Mesenchymal stem cell (in vitro differentiated cells and primary cell): Measurements from ENCODE around the gene TSPAN32.

ENCODE experiments used
- DNase-seq: peaks from one replicate; pipeline ENCODE4 v3.0.0-alpha.2; 2013
- H2AFZ ChIP-seq: one replicate; pipeline ENCODE4 v1.6.1; 2013; ENCODE audit warnings: low read depth, mild to moderate bottlenecking, control low read depth, inconsistent platforms, low read length, moderate library complexity
- H2AK5ac ChIP-seq: 2 replicates; pipeline ENCODE4 v1.6.1; 2013; ENCODE audit warnings: low read length, moderate library complexity, mild to moderate bottlenecking, inconsistent platforms; ENCODE audit not compliant: severe bottlenecking
- H2BK120ac ChIP-seq: one replicate; pipeline ENCODE4 v1.6.1; 2013; ENCODE audit warnings: low read depth, mild to moderate bottlenecking, inconsistent platforms, low read length, moderate library complexity
- H2BK12ac ChIP-seq, 2 experiments: one replicate each; pipeline ENCODE4 v1.6.1; 2013; ENCODE audit warnings: inconsistent platforms in 2 of 2, low read length in 2 of 2, mild to moderate bottlenecking in 2 of 2, moderate library complexity in 2 of 2, control low read depth in 1 of 2
- H2BK15ac ChIP-seq: one replicate; pipeline ENCODE4 v1.6.1; 2013; ENCODE audit warnings: mild to moderate bottlenecking, low read depth, inconsistent platforms; ENCODE audit not compliant: poor library complexity, severe bottlenecking
- H2BK5ac ChIP-seq: 2 replicates; pipeline ENCODE4 v1.6.1; 2013; ENCODE audit warnings: low read depth, mild to moderate bottlenecking, low read length, control low read depth, inconsistent platforms; ENCODE audit not compliant: poor library complexity, severe bottlenecking
- H3K14ac ChIP-seq, 2 experiments: one replicate each; pipeline ENCODE4 v1.6.1; 2013; ENCODE audit warnings: inconsistent platforms in 2 of 2, low read length in 2 of 2, control low read depth in 1 of 2, mild to moderate bottlenecking in 1 of 2, moderate library complexity in 1 of 2
- H3K18ac ChIP-seq, 2 experiments: one replicate each; pipeline ENCODE4 v1.6.1; 2013; ENCODE audit warnings: inconsistent platforms in 2 of 2, low read length in 2 of 2, control low read depth in 1 of 2, low read depth in 1 of 2, mild to moderate bottlenecking in 1 of 2
- H3K23ac ChIP-seq, 2 experiments: one replicate each; pipeline ENCODE4 v1.6.1; 2013; ENCODE audit warnings: inconsistent platforms in 2 of 2, low read length in 2 of 2, mild to moderate bottlenecking in 2 of 2, moderate library complexity in 2 of 2, control low read depth in 1 of 2
- H3K27ac ChIP-seq: 2 replicates; pipeline ENCODE4 v1.5.1; 2013; ENCODE audit warnings: mild to moderate bottlenecking, moderate library complexity, low read length, control low read depth, inconsistent platforms; ENCODE audit not compliant: poor library complexity, severe bottlenecking
- H3K27me3 ChIP-seq, 2 experiments: 2 replicates each; pipeline versions ENCODE4 v1.6.1 to v1.7.0; 2013; ENCODE audit warnings: low read length in 2 of 2, mild to moderate bottlenecking in 2 of 2, moderate library complexity in 2 of 2, control low read depth in 1 of 2, inconsistent platforms in 1 of 2; ENCODE audit not compliant: control insufficient read depth in 1 of 2, insufficient read depth in 1 of 2
- H3K36me3 ChIP-seq, 2 experiments: 2 replicates each; pipeline versions ENCODE4 v1.6.1 to v1.7.0; 2013; ENCODE audit warnings: low read length in 2 of 2, control low read depth in 1 of 2, inconsistent platforms in 1 of 2, low read depth in 1 of 2, mild to moderate bottlenecking in 1 of 2; ENCODE audit not compliant: insufficient read depth in 2 of 2, control insufficient read depth in 1 of 2
- H3K4ac ChIP-seq, 2 experiments: one replicate each; pipeline ENCODE4 v1.6.1; 2013; ENCODE audit warnings: inconsistent platforms in 2 of 2, low read length in 2 of 2, mild to moderate bottlenecking in 2 of 2, moderate library complexity in 2 of 2, control low read depth in 1 of 2, low read depth in 1 of 2
- H3K4me1 ChIP-seq: 2 replicates; pipeline ENCODE4 v1.6.1; 2013; ENCODE audit warnings: low read depth, low read length, control low read depth; ENCODE audit not compliant: control insufficient read depth, insufficient read depth
- H3K4me2 ChIP-seq: 2 replicates; pipeline ENCODE4 v1.6.1; 2013; ENCODE audit warnings: low read length, mild to moderate bottlenecking, inconsistent platforms; ENCODE audit not compliant: poor library complexity, severe bottlenecking
- H3K4me3 ChIP-seq, 2 experiments: 2 replicates each; pipeline versions ENCODE4 v1.5.1 to v1.7.0; 2013; ENCODE audit warnings: low read length in 2 of 2, mild to moderate bottlenecking in 2 of 2, control low read depth in 1 of 2, low read depth in 1 of 2; ENCODE audit not compliant: insufficient read depth in 1 of 2
- H3K79me1 ChIP-seq: replicated peaks from 2 replicates; pipeline ENCODE4 v1.6.1; 2013; ENCODE audit warnings: mild to moderate bottlenecking, control low read depth, low read length, inconsistent platforms; ENCODE audit not compliant: poor library complexity, severe bottlenecking
- H3K9ac ChIP-seq: 2 replicates; pipeline ENCODE4 v1.7.0; 2013; ENCODE audit warnings: mild to moderate bottlenecking, low read length, moderate library complexity
- H3K9me3 ChIP-seq: 2 replicates; pipeline ENCODE4 v1.7.0; 2013; ENCODE audit warnings: mild to moderate bottlenecking, low read length; ENCODE audit not compliant: control insufficient read depth
- H4K8ac ChIP-seq: one replicate; pipeline ENCODE4 v1.6.1; 2013; ENCODE audit warnings: inconsistent platforms, mild to moderate bottlenecking, low read length, moderate library complexity
- H4K91ac ChIP-seq: one replicate; pipeline ENCODE4 v1.6.1; 2013; ENCODE audit warnings: mild to moderate bottlenecking, low read length, inconsistent platforms
- WGBS: methylation state at CpG from one replicate; pipeline ENCODE4 v1.1.7; 2013; ENCODE audit warnings: mixed read lengths; 5-methylcytosine and 5-hydroxymethylcytosine counted together

Gene TSPAN32

DNA sequence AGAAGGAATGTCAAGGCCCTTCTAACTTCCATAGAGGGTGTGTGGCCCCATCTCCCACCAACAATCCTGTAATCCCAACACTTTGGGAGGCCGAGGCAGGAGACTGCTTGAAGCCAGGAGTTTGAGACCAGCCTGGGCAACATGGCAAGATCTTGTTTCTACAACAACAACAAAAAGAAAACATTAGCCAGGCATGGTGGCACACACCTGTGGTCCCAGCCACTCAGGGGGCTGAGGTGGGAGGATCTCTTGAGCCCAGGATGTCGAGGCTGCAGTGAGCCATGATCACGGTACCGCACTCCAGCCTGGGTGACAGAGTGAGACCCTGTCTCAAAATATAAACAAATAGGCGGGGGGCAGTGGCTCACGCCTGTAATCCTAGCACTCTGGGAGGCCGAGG is 16.9 kb downstream of the TSPAN32 start:
- no peak for DNase-seq
- H3K14ac ChIP-seq: no peak overlapping the region
- H2AFZ ChIP-seq: no peak overlapping the region
- no peak overlapping the region for H3K4me3 ChIP-seq
- H3K18ac ChIP-seq: no peak overlapping the region
- H2AK5ac ChIP-seq: no peak overlapping the region
- H3K9ac ChIP-seq: no peak overlapping the region
- H3K9me3 ChIP-seq: peaks cover 11% of the 10 kb centered on the region
- H3K4me1 ChIP-seq: peaks cover 6% of the 10 kb centered on the region
- no peak overlapping the region for H3K4ac ChIP-seq
- H3K27ac ChIP-seq: no peak overlapping the region
- no peak overlapping the region for H2BK15ac ChIP-seq
- no peaks in the 10 kb centered on the region for H3K36me3 ChIP-seq
- no peaks in the 10 kb centered on the region for H3K79me1 ChIP-seq
- H2BK5ac ChIP-seq: no peak overlapping the region
- peaks cover 0 to 7% of the 10 kb centered on the region in 2 experiments for H3K27me3 ChIP-seq
- no peak overlapping the region for H3K23ac ChIP-seq
- WGBS: 91% methylated on average over 7 of the region's 7 CpGs
- H4K91ac ChIP-seq: no peak overlapping the region
- no peak overlapping the region for H2BK120ac ChIP-seq
- H4K8ac ChIP-seq: peak overlapping the region; percentile 29
- H2BK12ac ChIP-seq: no peak overlapping the region
- no peak overlapping the region for H3K4me2 ChIP-seq

DNA sequence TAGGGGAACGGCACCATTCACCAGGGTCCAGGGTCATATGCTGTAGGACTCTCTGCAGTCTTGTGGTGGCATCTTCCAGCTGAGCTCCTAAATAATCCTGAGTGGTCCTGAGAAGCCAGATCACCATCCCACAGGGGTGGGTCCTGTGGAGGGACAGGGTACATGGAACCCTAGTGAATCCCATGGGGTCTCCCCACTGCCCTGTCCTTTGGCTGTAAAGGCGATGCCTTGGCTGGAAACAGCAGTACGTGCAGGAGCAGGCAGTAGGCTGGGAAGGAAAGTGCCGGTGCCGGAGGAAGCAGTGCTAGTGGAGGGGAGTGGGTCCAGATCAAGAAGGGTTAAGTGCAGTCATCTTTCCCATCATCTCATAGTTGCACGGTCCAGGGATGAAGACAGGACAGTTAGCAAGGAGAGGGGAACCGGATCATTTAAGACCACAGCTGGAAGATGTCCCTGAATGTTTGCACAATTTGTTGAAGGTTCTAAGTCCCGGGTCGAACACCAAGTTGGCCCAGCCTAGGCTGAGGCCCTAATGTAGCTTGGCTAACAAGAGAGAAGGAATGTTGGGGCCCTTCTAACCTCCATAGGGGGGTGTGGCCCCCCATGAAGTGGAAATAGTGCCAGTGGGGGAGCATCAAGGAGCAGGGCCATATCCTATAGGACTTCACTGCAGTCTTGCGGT is 18.1 kb downstream of the TSPAN32 start:
- Histone ChIP-seq H3K79me1 (no peaks in the 10 kb centered on the region), H3K9ac (no peak overlapping the region), H2AK5ac (no peak overlapping the region), H3K36me3 (no peaks in the 10 kb centered on the region), H3K27me3 (peaks cover 0 to 7% of the 10 kb centered on the region in 2 experiments), H2BK5ac (no peak overlapping the region), H2BK12ac (no peak overlapping the region), H2BK120ac (no peak overlapping the region), H3K9me3 (peaks cover 11% of the 10 kb centered on the region), H2BK15ac (no peak overlapping the region), H3K4me3 (no peak overlapping the region), H3K27ac (no peak overlapping the region), H4K91ac (no peak overlapping the region), H3K4me2 (no peak overlapping the region), H4K8ac (no peak overlapping the region), H3K18ac (no peak overlapping the region), H3K4me1 (peaks cover 4% of the 10 kb centered on the region), H3K14ac (no peak overlapping the region), H2AFZ (no peak overlapping the region), H3K4ac (no peak overlapping the region), H3K23ac (no peak overlapping the region)
- WGBS: 87% methylated on average over 10 of the region's 10 CpGs
- no peak for DNase-seq

DNA sequence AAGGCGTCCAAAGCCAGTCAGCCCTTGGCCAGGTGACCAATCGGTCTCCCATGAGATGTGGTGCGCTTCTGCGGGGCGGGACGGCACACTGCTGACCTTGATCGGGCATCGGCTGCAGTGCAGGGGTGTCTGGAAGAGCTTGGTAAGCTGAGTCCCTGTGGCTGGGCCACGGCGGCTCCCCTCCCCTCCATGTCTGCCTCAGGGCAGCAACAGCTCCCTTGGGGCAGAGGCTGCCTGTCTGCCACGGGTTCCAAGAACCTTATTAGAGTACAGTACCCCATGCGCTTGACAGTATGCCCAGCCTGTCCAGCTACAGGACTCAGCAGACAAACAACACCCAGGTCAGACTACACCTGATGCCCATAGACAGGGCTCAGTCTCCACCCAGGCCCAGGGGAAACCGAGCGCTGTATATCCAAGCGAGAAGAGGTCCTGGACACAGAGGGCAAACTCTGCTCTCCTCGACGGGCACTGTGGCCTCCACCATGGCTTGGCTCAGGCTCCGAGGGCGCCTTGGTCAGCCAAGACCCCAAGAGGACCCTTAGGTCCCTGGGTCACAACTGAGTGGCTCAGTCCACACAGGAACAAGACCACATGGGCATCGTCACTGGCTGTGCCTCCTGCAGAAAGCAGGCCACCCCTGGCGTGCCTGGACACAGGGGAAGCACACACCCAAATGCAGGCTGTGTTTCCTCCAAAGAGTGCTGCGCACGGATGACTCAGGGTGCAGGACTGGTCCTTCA is 18.9 kb downstream of the TSPAN32 start:
- H2BK12ac ChIP-seq: no peak overlapping the region
- peaks cover 0 to 7% of the 10 kb centered on the region in 2 experiments for H3K27me3 ChIP-seq
- H3K36me3 ChIP-seq: no peaks in the 10 kb centered on the region
- H3K4me1 ChIP-seq: no peaks in the 10 kb centered on the region
- no peak overlapping the region for H2BK120ac ChIP-seq
- H3K14ac ChIP-seq: no peak overlapping the region
- no peak for DNase-seq
- H3K9ac ChIP-seq: no peak overlapping the region
- H3K79me1 ChIP-seq: no peaks in the 10 kb centered on the region
- no peak overlapping the region for H3K4ac ChIP-seq
- H2BK5ac ChIP-seq: no peak overlapping the region
- H4K91ac ChIP-seq: no peak overlapping the region
- WGBS: 77% methylated on average over 23 of the region's 23 CpGs
- H3K4me3 ChIP-seq: no peak overlapping the region
- no peak overlapping the region for H2BK15ac ChIP-seq
- H4K8ac ChIP-seq: no peak overlapping the region
- no peak overlapping the region for H2AFZ ChIP-seq
- no peak overlapping the region for H3K18ac ChIP-seq
- no peak overlapping the region for H3K23ac ChIP-seq
- H3K9me3 ChIP-seq: peaks cover 11% of the 10 kb centered on the region
- no peak overlapping the region for H2AK5ac ChIP-seq
- H3K27ac ChIP-seq: no peak overlapping the region
- no peak overlapping the region for H3K4me2 ChIP-seq

DNA sequence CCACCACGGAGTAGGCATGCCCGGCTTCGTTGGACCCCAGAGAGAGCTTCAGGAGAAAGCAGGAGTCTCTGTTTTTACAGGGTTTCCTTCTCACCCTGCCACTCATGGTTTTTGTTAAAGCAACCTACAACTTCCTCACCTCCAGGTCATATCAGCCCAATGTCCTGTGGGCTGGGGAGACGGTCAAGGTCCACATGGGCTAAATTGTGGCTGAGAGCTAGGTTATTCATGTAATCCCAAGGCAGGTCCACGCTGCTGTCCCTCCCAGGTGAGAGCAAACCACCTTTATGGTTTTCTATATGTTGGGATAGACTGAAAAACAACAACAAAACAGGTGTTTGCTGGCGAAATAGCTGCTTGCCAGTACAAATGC is 19.5 kb downstream of the TSPAN32 start:
- H3K9me3 ChIP-seq: peaks cover 11% of the 10 kb centered on the region
- H2BK15ac ChIP-seq: no peak overlapping the region
- H2BK12ac ChIP-seq: no peak overlapping the region
- H3K27ac ChIP-seq: no peak overlapping the region
- no peak overlapping the region for H3K18ac ChIP-seq
- no peaks in the 10 kb centered on the region for H3K36me3 ChIP-seq
- 74% methylated on average over 5 of the region's 6 CpGs for WGBS
- no peaks in the 10 kb centered on the region for H3K4me1 ChIP-seq
- no peak overlapping the region for H3K4ac ChIP-seq
- no peak overlapping the region for H2BK5ac ChIP-seq
- no peak overlapping the region for H3K4me3 ChIP-seq
- no peak overlapping the region for H3K4me2 ChIP-seq
- no peak overlapping the region for H3K14ac ChIP-seq
- no peak overlapping the region for H2AFZ ChIP-seq
- H4K91ac ChIP-seq: no peak overlapping the region
- H3K79me1 ChIP-seq: no peaks in the 10 kb centered on the region
- H2BK120ac ChIP-seq: no peak overlapping the region
- no peak overlapping the region for H2AK5ac ChIP-seq
- DNase-seq: no peak
- no peak overlapping the region for H4K8ac ChIP-seq
- H3K23ac ChIP-seq: no peak overlapping the region
- H3K27me3 ChIP-seq: peaks cover 0 to 7% of the 10 kb centered on the region in 2 experiments
- H3K9ac ChIP-seq: no peak overlapping the region
